Inflammatory macrophage (primary cell): ENCODE data around the gene IGFBPL1.
"Not testable (repeated sequence)": the region's sequence is repeated elsewhere in the genome, so short reads cannot be mapped to it uniquely, and the experiment has no call there.

Experiments
- DNase-seq, 2 donors: peaks; one replicate each; pipeline ENCODE4 v3.0.0-alpha.2; 2020 to 2022

The IGFBPL1 gene

DNA sequence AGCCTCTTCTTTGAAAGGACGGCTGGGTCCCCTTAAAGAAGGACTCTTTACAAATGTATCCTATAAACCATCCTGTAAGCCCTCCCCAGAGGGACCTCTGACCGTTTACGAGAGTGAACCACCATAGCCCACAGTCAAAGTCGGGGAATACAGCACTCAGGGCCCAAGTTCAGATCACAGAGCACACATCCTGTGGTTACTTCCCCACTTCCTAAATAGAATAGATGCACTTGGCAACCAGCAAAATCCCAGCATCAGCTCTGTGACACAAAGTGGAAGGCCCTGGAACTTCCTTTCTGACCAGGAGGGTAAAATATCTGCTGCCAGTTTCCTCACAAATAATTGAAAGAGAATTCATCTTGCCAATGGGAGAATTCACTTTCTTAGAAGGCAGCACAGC lies 6.9 kb upstream of the IGFBPL1 start:
- peak in 1 of 2 donors; percentile 10 for DNase-seq

- DNase-seq, result no peak
These were observed 3.8 kb upstream of the IGFBPL1 start for GRCh38 chr9:38428062-38428461.

- no peak for DNase-seq
These were observed 664 bp upstream of the IGFBPL1 start for GRCh38 chr9:38424918-38425317.

DNA sequence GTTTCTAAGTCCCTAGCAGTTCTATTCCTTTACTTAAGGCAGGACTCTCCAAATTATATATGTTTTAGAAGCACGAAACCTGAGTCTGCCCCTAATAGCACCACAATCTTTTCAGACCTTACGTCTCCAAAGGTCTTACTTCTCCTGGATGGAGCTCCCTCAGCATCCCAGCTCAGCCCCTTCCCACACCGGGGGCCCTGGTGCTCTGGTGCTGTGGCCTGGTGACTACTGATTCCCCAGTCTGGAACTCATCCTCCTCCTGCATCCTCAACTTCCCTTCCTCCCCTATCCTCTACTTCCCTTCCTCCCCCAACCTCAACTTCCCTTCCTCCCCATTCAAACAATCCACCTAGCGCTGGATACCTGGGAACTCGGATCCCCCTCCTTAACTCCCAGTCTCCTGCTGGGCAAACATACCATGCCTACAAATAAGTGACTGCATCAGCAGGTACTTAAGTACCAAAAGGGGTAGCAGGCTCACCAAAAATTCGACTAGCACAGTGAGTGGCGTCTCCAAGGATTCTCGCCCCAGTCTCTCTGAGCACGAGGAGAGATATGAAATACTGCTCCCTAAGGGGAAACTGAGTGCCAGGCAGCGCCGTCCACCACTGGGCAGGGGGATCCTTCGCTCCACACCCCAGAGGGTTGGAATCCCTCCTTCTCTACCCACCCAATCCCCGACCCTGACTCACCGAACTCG lies 831 bp downstream of the IGFBPL1 start:
- no peak for DNase-seq

DNA sequence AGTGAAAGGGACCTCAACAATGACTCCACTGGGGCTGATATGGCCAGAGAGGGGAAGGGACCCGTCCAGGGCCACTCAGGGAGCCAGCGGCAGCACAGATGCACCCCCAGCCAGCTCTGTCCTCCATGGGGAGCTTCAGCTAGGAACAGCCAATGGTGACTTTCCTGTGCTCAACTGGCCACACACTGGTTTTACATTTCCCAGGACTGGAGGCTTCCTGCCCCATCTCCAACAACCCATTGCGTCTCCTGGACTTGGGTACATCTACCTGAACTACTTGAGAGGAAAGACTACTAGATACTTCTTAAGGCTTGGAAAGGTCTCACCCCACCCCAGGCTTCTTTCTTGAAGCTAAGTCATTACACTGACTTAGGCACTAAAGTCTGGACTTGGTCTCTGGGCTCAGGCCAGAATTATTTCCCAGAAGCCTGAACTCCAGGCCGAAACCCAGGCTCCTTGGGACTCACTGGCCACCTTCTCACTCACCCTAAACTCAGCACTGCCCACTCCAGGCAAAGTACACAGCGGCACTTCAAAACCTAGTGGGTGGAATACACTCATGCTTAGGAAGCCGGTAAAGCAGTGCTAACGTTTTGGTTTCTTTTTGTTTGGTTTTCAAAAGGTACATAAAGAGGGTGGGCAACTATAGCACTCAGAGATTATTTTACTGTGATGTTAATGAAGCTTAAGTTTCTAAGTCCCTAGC lies 1.5 kb downstream of the IGFBPL1 start:
- no peak for DNase-seq

- no peak for DNase-seq
These were observed 2.6 kb downstream of the IGFBPL1 start for GRCh38 chr9:38421498-38422211.

- no peak for DNase-seq
These were observed 5.1 kb downstream of the IGFBPL1 start for GRCh38 chr9:38419181-38419580.

DNA sequence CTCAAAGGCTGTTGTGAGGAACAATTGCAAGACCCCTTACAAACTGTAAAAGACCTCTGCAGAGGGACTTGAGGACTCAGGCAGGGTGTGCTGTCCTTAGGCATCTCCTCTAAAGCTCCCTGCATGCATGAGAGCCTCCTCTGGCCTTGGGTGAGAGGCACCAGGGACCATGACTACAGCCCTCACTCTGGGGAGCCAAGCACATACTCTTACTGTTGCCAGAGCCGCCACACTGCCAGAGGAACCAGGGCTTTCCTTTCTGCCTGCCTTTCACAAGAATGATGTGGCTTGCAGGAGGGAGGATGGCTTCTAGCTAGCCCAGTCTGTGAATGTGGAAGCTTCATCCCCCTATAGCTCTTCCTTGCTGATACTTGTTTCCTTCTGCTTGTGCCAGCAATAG lies 5.9 kb downstream of the IGFBPL1 start:
- no peak for DNase-seq

DNA sequence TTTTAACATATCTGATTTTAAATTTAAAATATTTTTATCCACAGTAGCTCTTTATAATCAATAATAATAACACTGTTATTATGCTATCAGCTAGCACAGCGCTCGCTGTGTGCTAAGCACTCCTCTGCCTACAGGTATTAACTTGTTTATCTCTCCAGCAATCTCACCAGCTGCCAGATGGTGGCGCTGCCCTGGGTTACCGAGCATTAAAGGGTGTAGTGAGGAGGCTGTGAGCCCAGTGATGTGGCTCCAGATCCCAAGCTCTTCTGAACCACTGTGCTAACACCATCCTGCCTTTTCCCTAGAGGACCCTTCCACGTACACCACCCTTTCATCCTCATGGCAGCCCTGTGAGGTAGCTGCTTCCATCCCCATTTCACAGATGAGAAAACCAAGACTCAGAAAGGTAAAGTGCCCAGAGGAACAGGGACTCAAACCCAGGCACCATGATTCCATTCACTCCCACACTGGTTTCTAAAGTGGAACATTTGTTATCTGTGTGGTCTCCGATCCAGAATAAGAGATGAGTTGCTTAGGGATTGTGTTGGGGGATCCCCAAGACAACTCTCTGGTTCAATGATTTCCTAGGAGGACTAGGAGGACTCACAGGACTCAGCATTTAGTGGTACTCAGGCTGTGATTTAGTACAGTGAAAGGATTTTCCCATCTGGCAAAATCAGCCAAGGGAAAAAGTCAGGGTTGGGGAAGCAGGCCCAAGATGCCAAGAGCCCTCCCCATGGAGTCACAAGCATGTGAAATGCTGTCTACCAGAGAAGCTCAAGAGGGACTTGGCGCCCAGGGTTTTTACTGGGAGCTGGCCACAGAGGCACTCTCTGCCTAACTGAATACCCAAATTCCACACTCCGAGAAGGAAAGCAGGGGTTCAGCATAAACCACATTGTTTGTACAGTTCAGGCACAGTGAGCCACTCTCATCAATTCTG lies 7.0 kb downstream of the IGFBPL1 start:
- peak; percentile 23 to 36 for DNase-seq

DNA sequence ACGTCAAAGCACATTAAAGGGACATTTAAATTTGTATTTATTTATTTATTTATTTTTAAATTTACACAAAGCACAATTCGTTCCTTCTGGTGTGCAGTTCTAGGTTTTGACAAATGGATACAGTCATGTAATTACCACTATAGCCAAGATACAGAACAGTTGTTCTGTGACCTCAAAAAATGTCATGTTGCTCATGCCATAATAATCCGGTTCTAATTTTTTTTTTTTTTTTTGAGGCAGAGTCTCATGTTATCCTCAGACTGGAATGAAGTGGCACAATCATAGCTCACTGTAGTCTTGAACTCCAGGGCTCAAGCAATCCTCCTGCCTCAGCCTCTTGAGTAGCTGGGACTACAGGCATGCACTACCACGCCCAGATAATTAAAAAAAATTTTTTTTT lies 7.8 kb downstream of the IGFBPL1 start:
- DNase-seq, result no peak

- DNase-seq, result no peak
These were observed 8.4 kb downstream of the IGFBPL1 start for GRCh38 chr9:38415856-38416255.

DNA sequence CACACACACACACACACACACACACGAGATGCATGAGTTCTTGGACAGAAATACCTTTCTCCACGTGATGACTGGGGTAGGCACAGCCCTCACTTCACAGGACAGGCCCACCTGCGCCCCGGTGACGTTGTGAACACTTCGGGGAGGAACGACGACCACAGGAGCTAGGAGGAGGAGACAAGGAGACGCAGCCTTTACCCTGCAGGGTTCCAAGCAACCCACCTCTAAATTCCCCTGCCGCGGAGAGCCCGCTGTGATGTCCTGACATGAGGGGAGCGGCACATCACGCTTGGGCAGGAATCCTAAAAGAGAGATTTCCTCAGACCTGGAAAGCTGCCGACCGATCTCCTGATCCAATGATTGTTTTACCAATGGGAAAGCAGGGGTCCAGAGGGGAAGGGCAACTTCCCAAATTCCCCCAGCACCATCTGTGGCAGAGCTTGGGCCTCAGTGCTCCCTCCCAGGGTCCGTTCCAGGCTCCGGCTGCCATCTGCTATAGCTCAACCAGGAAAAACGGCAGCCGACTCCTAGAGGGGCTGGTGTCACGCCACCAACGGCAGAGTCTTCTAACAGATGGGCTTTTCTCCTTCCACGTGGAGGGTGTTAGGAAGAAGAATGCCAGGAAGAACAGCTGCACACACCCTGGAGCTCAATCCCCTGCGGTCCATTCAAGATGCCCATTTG lies 10.1 kb downstream of the IGFBPL1 start:
- DNase-seq, result no peak

DNA sequence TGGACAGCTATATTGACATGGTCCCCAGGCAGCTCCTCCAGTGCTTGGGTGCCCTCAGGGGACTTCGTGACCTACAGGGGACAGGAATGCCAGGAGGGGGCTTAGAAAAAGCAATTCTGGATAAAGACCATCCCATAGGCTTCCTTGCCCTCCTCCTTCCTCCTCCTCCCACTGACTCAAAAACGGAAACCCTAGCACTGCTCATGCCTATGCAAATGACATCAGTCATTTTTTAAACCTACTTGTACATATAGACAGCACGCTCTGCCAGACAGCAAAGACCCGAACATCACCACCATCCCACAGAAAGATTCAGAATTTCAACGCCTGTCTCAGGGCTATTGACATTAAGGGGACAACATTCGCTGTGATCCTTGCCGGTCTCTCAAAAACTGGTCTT lies 11.0 kb downstream of the IGFBPL1 start:
- no peak for DNase-seq

DNA sequence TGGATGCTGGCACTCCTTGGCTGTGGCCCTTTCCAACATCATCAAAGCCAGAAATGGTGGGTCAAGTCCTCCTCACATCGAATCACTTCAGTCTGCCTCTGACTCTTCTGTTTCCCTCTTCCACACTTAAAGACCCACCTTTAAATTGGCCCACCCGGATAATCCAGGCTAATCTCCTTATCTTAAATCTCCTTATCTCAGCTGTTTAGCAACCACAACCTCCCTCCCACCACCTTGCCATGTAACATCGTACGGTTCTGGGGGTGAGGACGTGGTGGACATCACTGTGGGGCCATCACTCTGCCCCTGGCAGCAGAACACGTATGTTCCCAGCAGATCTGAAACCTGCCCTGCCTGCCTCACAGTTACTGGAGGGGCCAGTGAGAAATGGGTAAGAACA lies 11.5 kb downstream of the IGFBPL1 start:
- DNase-seq, result no peak

DNA sequence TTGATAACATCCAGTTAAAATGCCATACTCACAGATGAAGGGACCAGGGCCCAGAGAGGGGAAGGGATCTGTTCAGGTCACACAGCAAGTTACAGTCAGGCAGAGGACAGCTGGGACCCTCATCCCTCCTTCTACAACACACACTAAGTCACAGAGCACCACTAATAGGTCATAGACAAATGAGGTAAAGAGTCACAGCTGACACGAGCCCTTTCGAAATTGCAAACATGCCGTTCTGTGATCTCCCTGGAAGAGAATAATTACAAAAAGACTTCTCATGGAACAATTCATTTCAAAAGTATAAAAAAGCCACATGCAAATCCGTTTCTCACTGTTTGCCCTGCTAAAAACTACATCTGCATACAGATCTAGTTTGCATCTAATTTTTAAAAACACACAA lies 15.5 kb downstream of the IGFBPL1 start:
- no peak for DNase-seq

DNA sequence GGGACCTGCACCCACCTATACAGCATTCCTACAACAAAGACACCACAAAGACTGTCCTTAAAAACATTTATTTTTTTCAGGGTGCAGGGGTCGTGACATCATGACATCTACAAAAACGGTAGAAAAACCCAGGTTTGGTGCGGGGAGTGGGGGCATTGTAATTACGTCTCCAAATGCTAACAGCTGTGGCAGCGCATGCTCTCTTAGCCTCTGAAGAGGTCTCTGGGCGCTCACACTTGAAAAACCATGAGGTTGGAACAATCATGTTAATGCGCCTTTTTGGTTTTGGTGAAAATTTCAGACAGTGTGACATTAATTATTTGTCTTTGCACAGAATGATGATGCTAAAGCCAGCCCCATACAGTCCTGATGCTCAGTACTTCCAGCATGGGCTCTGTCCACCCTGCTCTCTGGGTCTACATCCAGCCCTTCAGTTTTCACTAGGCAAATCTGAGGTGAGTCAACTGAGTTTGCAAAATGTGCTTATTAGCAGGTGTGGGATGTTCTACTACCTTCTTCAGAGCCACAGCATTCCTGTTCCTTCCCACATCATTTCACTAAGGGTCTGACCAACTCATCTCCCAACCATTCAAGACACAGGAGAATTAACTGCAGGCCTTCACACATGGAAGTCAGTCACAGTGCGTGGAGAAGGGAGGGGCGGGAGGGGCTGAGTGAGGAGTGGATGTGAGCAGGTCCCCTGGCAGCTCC lies 17.6 kb downstream of the IGFBPL1 start:
- DNase-seq, result no peak

DNA sequence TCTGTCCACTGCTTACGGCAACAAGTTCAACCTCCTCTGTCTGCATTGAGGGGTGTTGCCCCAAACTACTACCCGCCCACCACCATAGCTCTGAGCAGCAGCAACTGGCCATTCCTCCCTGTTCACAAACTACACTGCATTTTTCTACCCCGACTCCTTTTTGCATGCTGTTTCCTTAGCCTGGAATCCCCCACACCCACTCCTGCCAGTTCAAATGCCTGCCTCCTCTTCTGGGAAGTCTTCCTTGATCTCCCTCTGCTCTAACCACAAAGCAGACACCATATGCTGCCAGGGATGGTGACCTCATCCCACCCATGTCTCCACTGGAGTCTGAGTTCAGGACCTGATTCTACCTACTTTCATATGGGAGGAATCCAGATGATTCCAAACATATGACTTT lies 18.5 kb downstream of the IGFBPL1 start:
- DNase-seq, result no peak

DNA sequence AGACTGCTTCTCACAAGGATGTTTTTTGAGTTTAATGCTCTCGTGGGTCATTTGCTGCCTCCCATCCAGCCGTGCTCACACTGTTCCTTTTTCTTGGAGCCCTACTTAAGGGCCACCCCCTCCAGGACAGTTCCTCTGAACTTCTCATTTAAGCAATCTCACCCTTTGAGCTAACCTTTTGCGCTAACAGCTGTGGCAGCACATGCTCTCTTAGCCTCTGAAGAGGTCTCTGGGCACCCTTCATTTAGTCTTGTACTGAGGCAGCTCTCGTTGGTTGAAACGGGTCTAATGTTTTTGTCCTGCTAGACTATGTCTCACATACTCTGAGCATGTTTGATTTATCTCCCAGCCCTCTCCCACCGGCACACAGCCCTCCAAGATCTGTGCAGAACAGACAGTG lies 19.9 kb downstream of the IGFBPL1 start:
- DNase-seq, result peak; percentile 6 to 32

- DNase-seq, result no peak
These were observed 22.3 kb downstream of the IGFBPL1 start for GRCh38 chr9:38401994-38402393.

GRCh38 chr9:38399191-38399590 lies 25.1 kb downstream of the IGFBPL1 start:
- DNase-seq, result not testable (repeated sequence)

DNA sequence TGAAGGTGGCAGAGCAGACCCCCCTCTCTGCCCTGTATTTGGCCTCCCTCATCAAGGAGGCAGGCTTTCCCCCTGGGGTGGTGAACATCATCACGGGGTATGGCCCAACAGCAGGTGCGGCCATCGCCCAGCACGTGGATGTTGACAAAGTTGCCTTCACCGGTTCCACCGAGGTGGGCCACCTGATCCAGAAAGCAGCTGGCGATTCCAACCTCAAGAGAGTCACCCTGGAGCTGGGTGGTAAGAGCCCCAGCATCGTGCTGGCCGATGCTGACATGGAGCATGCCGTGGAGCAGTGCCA lies 27.9 kb downstream of the IGFBPL1 start:
- no peak for DNase-seq
